DND-41 (cell line): Measurements from ENCODE around the gene ITGA2B.

Experiments
- ATAC-seq: fragments of 200-7000 bp; cut with Tn5 transposase; 3 replicates; pipeline ENCODE4 v1.9.1; 2021; ENCODE audit warnings: low read depth; ENCODE audit not compliant: insufficient read depth
- DNase-seq: peaks from one replicate; pipeline ENCODE4 v3.0.0-alpha.2; 2020
- H2AFZ ChIP-seq: 2 replicates; pipeline ENCODE4 v1.6.0; 2012; ENCODE audit warnings: low read depth, low read length
- H3K27ac ChIP-seq: 2 replicates; pipeline ENCODE4 v1.5.1; 2012; ENCODE audit warnings: low read length, inconsistent platforms
- H3K27me3 ChIP-seq: fragments of 200-600 bp; sonication (generic); 2 replicates; pipeline ENCODE4 v1.6.0; 2012; ENCODE audit warnings: low read length, mild to moderate bottlenecking, inconsistent platforms; ENCODE audit not compliant: insufficient read depth, poor library complexity
- H3K36me3 ChIP-seq: 2 replicates; pipeline ENCODE4 v1.5.1; 2012; ENCODE audit warnings: low read length, inconsistent platforms; ENCODE audit not compliant: insufficient read depth
- H3K4me1 ChIP-seq: 2 replicates; pipeline ENCODE4 v1.5.1; 2012; ENCODE audit warnings: mild to moderate bottlenecking, low read length; ENCODE audit not compliant: insufficient read depth
- H3K4me2 ChIP-seq: 2 replicates; pipeline ENCODE4 v1.6.0; 2012; ENCODE audit warnings: mild to moderate bottlenecking, moderate library complexity, low read length, inconsistent platforms; ENCODE audit not compliant: insufficient read depth
- H3K4me3 ChIP-seq, 2 experiments: fragments of 200-600 bp in 1 of 2; shearing (Covaris generic) in 1 of 2; 2 replicates each; pipeline ENCODE4 v1.5.1; 2012 to 2016; ENCODE audit warnings: inconsistent platforms in 2 of 2, low read length in 2 of 2, mild to moderate bottlenecking in 2 of 2, low read depth in 1 of 2, moderate library complexity in 1 of 2
- H3K79me2 ChIP-seq: 2 replicates; pipeline ENCODE4 v1.6.0; 2012; ENCODE audit warnings: low read length, inconsistent platforms; ENCODE audit not compliant: insufficient read depth
- H3K9ac ChIP-seq: 2 replicates; pipeline ENCODE4 v1.6.0; 2012; ENCODE audit warnings: low read depth, mild to moderate bottlenecking, inconsistent platforms, low read length, moderate library complexity
- H3K9me3 ChIP-seq: 2 replicates; pipeline ENCODE4 v1.5.1; 2012; ENCODE audit warnings: low read length, moderate library complexity, mild to moderate bottlenecking, inconsistent platforms; ENCODE audit not compliant: insufficient read depth, severe bottlenecking
- H4K20me1 ChIP-seq: 2 replicates; pipeline ENCODE4 v1.6.0; 2012; ENCODE audit warnings: low read length; ENCODE audit not compliant: insufficient read depth
- CTCF ChIP-seq: IDR thresholded peaks from 2 replicates; pipeline ENCODE4 v1.5.1; 2012; ENCODE audit warnings: borderline replicate concordance, low read length, moderate library complexity, mild to moderate bottlenecking; ENCODE audit not compliant: poor library complexity, severe bottlenecking; ENCODE audit errors: extremely low read depth
- EZH2 ChIP-seq: IDR thresholded peaks from 3 replicates; pipeline ENCODE4 v1.6.1; 2012; ENCODE audit warnings: borderline replicate concordance, low read depth, mild to moderate bottlenecking, moderate library complexity, low read length, inconsistent platforms; ENCODE audit not compliant: severe bottlenecking

The ITGA2B gene

GRCh38 chr17:44323359-44324091 is 65.9 kb downstream of the ITGA2B start:
- no peak for DNase-seq
- Histone ChIP-seq H3K79me2 (peaks cover 23% of the 10 kb centered on the region), H3K27ac (peak overlapping the region; percentile 51), H3K9me3 (no peaks in the 10 kb centered on the region), H4K20me1 (peaks cover 25% of the 10 kb centered on the region), H3K4me3 (peak overlapping the region; percentile 75 to 82; a peak in 3 of 4 replicates), H3K27me3 (no peaks in the 10 kb centered on the region), H3K9ac (peak overlapping the region; percentile 89), H3K4me2 (peak overlapping the region; percentile 75), H2AFZ (no peak overlapping the region), H3K36me3 (peaks cover 34% of the 10 kb centered on the region), H3K4me1 (peaks cover 46% of the 10 kb centered on the region)
- TF ChIP-seq EZH2: no peak
- TF ChIP-seq CTCF: no peak
- no peak for ATAC-seq

DNA sequence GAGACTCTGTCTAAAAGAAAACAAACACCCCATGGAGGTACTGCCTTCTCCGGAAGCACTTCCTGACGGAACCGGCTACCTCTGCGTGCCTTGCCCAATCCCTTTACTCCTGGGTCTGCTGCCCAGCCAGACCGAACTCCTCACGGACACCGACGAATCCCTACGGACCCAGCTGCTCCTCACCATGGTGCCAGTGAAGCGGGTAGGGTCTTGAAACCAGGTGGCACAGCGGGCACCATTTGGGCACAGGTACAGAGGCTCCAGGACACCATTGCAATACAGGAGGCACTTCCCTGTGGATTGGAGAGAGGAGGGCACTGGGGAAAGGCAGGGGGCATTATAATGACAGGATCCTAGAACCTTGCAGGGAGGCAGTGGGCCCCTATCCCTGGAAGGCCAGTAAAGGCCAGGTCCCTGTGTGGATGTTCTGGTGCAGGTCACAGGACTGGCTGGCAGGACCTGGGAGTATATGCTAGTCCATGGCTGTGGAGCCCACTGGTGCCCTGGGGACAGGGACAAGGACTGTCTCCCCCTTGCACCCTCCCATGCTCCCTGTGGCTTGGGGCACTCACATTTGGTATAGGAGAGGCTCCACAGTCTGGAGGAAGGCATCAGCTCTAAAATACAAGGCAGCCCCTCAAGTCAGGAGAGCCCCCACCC is 67.1 kb downstream of the ITGA2B start:
- Histone ChIP-seq H3K27me3 (no peaks in the 10 kb centered on the region), H3K36me3 (peaks cover 34% of the 10 kb centered on the region), H3K9me3 (no peaks in the 10 kb centered on the region), H3K4me1 (peaks cover 44% of the 10 kb centered on the region), H3K4me3 (0 out of 4 replicates have a peak overlapping the region, but pooled peaks of 1 of the 2 experiments have one; percentile 0), H3K27ac (no peak overlapping the region), H3K9ac (no peak overlapping the region), H3K79me2 (peaks cover 23% of the 10 kb centered on the region), H3K4me2 (peak overlapping the region; percentile 50; the same call in 1 of the 2 replicates), H4K20me1 (peaks cover 30% of the 10 kb centered on the region), H2AFZ (no peak overlapping the region)
- TF ChIP-seq CTCF (no peak), EZH2 (no peak)
- no peak for ATAC-seq
- DNase-seq: no peak
